Astrocyte (in vitro differentiated cells and primary cell): ENCODE measurements around the gene IP6K1.

Source experiments
- EZH2 ChIP-seq: IDR thresholded peaks from 2 replicates; pipeline ENCODE4 v1.6.1; 2012; ENCODE audit warnings: mild to moderate bottlenecking, low read length, inconsistent platforms; ENCODE audit not compliant: insufficient read depth
- TF ChIP-seq, protein P1 (sequence below): IDR thresholded peaks from 2 replicates; pipeline ENCODE4 v1.5.1; 2011; ENCODE audit warnings: low read depth, mild to moderate bottlenecking, inconsistent platforms, low read length, moderate library complexity; ENCODE audit not compliant: insufficient read depth

DNA sequence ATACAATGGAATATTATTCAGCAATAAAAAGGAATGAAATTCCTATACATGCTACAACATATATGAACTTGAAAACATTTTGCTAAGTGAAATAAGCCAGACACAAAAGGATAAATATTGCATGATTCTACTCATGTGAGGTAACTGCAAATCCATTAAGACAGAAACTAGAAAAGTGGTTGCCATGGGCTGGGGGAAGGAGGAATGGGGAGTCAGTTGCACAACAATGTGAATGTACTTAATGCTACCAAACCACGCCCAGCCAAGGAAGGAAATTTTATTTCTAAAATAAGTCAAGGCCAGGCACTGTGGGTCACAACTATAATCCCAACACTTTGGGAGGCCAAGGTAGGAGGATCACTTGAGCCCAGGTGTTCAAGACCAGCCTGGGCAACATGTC is 52.8 kb downstream of the IP6K1 start:
- TF ChIP-seq, protein P1, sequence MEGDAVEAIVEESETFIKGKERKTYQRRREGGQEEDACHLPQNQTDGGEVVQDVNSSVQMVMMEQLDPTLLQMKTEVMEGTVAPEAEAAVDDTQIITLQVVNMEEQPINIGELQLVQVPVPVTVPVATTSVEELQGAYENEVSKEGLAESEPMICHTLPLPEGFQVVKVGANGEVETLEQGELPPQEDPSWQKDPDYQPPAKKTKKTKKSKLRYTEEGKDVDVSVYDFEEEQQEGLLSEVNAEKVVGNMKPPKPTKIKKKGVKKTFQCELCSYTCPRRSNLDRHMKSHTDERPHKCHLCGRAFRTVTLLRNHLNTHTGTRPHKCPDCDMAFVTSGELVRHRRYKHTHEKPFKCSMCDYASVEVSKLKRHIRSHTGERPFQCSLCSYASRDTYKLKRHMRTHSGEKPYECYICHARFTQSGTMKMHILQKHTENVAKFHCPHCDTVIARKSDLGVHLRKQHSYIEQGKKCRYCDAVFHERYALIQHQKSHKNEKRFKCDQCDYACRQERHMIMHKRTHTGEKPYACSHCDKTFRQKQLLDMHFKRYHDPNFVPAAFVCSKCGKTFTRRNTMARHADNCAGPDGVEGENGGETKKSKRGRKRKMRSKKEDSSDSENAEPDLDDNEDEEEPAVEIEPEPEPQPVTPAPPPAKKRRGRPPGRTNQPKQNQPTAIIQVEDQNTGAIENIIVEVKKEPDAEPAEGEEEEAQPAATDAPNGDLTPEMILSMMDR, result no peak
- TF ChIP-seq EZH2, result no peak
